Measurements from ENCODE around the gene TNFRSF11A.

Gene TNFRSF11A

GRCh38 chr18:62346333-62347088 lies 21.4 kb downstream of the TNFRSF11A start:
- no peak overlapping the region for H3K4me3 ChIP-seq (ENCODE audit: low read depth, low read length)
- no peak for TF ChIP-seq CTCF (IDR thresholded peaks at IDR 0.05; ENCODE audit: low read depth, low read length)
- DNase-seq (ENCODE audit: low read depth, low spot score): no peak
- in situ Hi-C loops (cut with HindIII; ENCODE audit: low sequenced_read_pairs): no loop called here

- no peak for DNase-seq (ENCODE audit: low read depth, low spot score)
- no peak overlapping the region for H3K4me3 ChIP-seq (ENCODE audit: low read depth, low read length)
- in situ Hi-C loops (cut with HindIII; ENCODE audit: low sequenced_read_pairs): no loop called here
- TF ChIP-seq CTCF (IDR thresholded peaks at IDR 0.05; ENCODE audit: low read depth, low read length): no peak
Measured at GRCh38 chr18:62347089-62347506, 22.0 kb downstream of the TNFRSF11A start.

- DNase-seq (ENCODE audit: low read depth, low spot score): no peak
- in situ Hi-C loops (cut with HindIII; ENCODE audit: low sequenced_read_pairs): no loop called here
- no peak for TF ChIP-seq CTCF (IDR thresholded peaks at IDR 0.05; ENCODE audit: low read depth, low read length)
- no peak overlapping the region for H3K4me3 ChIP-seq (ENCODE audit: low read depth, low read length)
Measured at GRCh38 chr18:62348474-62348873, 23.4 kb downstream of the TNFRSF11A start.

- in situ Hi-C loops (cut with HindIII; ENCODE audit: low sequenced_read_pairs): no loop called here
- TF ChIP-seq CTCF (IDR thresholded peaks at IDR 0.05; ENCODE audit: low read depth, low read length): no peak
- H3K4me3 ChIP-seq (ENCODE audit: low read depth, low read length): no peak overlapping the region
- no peak for DNase-seq (ENCODE audit: low read depth, low spot score)
Measured at GRCh38 chr18:62353170-62353569, 28.1 kb downstream of the TNFRSF11A start.

- no peak overlapping the region for H3K4me3 ChIP-seq (ENCODE audit: low read depth, low read length)
- in situ Hi-C loops (cut with HindIII; ENCODE audit: low sequenced_read_pairs): no loop called here
- no peak for TF ChIP-seq CTCF (IDR thresholded peaks at IDR 0.05; ENCODE audit: low read depth, low read length)
- DNase-seq (ENCODE audit: low read depth, low spot score): no peak
Measured at GRCh38 chr18:62354151-62354550, 29.0 kb downstream of the TNFRSF11A start.

- in situ Hi-C loops (cut with HindIII; ENCODE audit: low sequenced_read_pairs): no loop called here
- no peak for DNase-seq (ENCODE audit: low read depth, low spot score)
- no peak for TF ChIP-seq CTCF (IDR thresholded peaks at IDR 0.05; ENCODE audit: low read depth, low read length)
- no peak overlapping the region for H3K4me3 ChIP-seq (ENCODE audit: low read depth, low read length)
Measured at GRCh38 chr18:62357079-62357719, 32.1 kb downstream of the TNFRSF11A start.
